ENCODE measurements around the gene IGFLR1. TPM values are rescaled to one million over a fixed set of nuclear protein-coding genes. Genes with fewer than 3 reads are reported as not detected.
"Not testable (repeated sequence)": the region's sequence is repeated elsewhere in the genome, so short reads cannot be mapped to it uniquely, and the experiment has no call there.

The IGFLR1 gene
- total RNA-seq, 1 donor from 2014 or later = 0.47 TPM

DNA sequence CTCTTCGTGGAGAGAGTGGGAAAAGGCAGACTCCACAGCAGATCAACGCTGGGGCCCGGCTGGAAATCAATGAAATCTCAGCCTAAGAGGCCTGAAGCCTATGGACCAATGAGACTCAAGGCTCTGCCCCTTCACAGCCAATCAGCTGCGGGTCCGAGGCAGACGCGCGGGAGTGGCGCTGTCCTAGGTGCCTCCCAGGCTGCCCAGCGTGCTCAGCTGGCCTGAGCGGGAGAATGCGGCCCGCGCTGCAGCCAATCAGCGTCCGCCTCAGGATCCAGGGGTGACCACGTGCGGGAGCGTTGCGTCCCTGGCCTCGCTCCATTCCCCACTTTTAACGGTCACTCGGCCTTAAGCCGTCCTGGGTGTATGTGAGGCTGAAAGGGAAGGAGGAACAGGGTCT is 38.0 kb downstream of the IGFLR1 start, which contains the start of gene ZBTB32:
TSS of gene ZBTB32 (plus strand) at position 341 of the 400 bp plus-strand sequence. CDS start 10,069 bp downstream, outside the sequence.
- DNase-seq = no peak

- DNase-seq = no peak
Observed at GRCh38 chr19:35703343-35703742, 38.9 kb downstream of the IGFLR1 start.

- peak; percentile 98 for DNase-seq
Observed at GRCh38 chr19:35702223-35703012, 39.8 kb downstream of the IGFLR1 start.

DNA sequence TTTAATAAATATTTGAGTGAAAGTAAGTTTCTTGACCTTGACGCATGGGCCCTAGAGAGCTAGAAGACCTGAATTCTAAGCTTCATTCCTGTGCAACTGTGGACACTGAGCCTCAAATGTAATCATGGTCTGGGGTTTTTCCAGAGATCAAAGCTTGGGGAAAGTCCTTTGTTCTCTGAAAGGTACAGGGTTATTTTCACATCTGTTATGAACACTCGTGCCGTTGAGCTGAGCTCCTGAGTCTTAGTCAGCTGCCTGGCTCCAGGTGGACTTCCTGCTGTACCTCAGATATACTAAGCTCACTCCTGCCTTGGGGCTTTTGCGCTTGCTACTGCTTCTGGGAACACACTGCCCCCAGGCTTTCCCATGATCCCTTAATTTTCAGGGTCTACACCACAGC is 45.4 kb downstream of the IGFLR1 start:
- no peak for DNase-seq

- DNase-seq = no peak
Observed at GRCh38 chr19:35695895-35696422, 46.3 kb downstream of the IGFLR1 start.

DNA sequence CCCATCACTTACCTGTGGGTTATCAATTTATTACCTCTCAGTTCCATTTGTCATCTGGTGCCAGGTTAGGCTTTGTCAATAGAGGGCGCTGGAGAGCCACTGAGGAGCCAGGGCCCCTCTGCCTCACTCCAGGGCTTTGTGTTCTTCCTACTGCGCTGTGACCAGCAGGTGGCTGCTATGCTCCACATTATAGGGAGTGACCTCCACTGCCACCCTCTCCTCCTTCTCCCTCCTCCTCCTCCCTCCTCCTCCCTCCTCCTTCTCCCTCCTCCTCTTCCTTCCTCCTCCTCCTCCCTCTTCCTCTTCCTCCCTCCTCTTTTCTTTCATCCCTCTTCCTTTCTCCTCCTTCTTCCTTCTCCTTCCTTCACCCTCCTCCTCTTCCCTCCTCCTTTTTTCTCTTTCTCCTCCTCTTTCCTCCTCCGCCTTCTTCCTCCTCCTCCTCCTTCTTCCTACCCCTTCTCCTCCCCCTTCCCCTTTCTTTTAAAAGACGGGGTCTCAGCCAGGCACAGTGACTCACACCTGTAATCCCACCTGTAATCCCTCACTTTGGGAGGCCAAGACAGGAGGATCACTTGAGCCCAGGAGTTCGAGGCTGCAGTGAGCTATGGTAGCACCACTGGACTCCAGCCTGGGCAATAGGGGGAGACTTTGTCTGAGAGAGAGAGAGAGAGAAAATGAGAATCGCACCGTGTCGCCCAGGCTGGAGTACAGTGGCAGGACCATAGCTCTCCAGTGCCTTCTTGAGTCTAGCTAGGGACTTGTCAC is 48.2 kb downstream of the IGFLR1 start:
- DNase-seq = peak; percentile 70

DNA sequence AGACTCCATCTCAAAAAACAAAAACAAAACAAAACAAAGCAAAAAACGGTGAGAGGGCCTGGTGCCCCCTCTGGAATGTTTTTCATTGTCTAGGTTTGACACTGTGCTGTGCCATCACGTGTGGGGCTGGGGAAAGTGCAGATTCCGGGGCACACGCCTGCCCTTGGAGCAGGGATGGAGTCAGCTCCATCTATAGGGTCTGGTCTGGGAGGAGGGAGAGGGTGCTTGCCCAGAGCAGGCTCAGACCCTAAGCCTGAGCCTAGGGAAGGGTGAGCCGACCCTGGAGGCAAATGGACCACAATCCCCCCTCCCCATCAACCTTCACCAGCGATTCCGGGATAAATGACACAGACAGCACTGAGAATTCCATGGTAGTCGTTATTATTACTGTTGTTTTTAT is 48.8 kb downstream of the IGFLR1 start:
- DNase-seq = no peak

GRCh38 chr19:35692010-35692409 is 50.2 kb downstream of the IGFLR1 start:
- DNase-seq = no peak

DNA sequence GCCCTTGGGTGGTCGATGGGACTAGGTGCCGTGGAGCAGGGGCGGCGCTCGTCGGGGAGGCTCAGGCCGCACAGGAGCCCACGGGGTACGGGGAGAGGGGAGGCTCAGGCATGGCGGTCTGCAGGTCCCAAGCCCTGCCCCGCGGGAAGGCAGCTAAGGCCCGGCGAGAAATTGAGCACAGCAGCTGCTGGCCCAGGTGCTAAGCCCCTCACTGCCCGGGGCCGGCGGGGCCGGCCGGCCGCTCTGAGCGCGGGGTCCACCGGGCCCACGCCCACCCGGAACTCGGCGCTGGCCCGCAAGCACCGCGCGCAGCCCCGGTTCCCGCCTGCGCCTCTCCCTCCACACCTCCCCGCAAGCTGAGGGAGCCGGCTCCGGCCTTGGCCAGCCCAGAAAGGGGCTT is 51.1 kb downstream of the IGFLR1 start:
- DNase-seq = not testable (repeated sequence)

- no peak for DNase-seq
Observed at GRCh38 chr19:35689836-35690235, 52.4 kb downstream of the IGFLR1 start.

Other genes starting within 250 kb of the IGFLR1 start
- 0.94 TPM for gene DMKN, start 228.8 kb downstream of the IGFLR1 start, total RNA-seq
- gene SBSN, start 214.1 kb downstream of the IGFLR1 start, total RNA-seq = not detected
- gene GAPDHS, start 209.0 kb downstream of the IGFLR1 start, total RNA-seq = not detected
- gene TMEM147, start 196.8 kb downstream of the IGFLR1 start, total RNA-seq = 37.4 TPM
- not detected for gene ATP4A, start 178.8 kb downstream of the IGFLR1 start, total RNA-seq
- gene PMIS2, start 156.3 kb downstream of the IGFLR1 start, total RNA-seq = not detected
- 6.4 TPM for gene HAUS5, start 129.7 kb downstream of the IGFLR1 start, total RNA-seq
- 16.7 TPM for gene RBM42, start 113.4 kb downstream of the IGFLR1 start, total RNA-seq
- gene ETV2, start 100.7 kb downstream of the IGFLR1 start, total RNA-seq = 1.1 TPM
- 119 TPM for gene COX6B1, start 94.1 kb downstream of the IGFLR1 start, total RNA-seq
- not detected for gene UPK1A, start 75.9 kb downstream of the IGFLR1 start, total RNA-seq
- gene ZBTB32, start 37.9 kb downstream of the IGFLR1 start, total RNA-seq = not detected
- 3.0 TPM for gene KMT2B, start 24.4 kb downstream of the IGFLR1 start, total RNA-seq
- gene U2AF1L4, start 3.0 kb upstream of the IGFLR1 start, total RNA-seq = 8.7 TPM
- 7.2 TPM for gene PSENEN, start 3.2 kb upstream of the IGFLR1 start, total RNA-seq
- 8.3 TPM for gene LIN37, start 6.1 kb upstream of the IGFLR1 start, total RNA-seq
- 0.31 TPM for gene HSPB6, start 14.6 kb upstream of the IGFLR1 start, total RNA-seq
- 1.9 TPM for gene PROSER3, start 15.7 kb upstream of the IGFLR1 start, total RNA-seq
- 85.5 TPM for gene ARHGAP33, start 33.1 kb upstream of the IGFLR1 start, total RNA-seq
- gene PRODH2, start 70.4 kb upstream of the IGFLR1 start, total RNA-seq = not detected
- 1.2 TPM for gene NPHS1, start 110.1 kb upstream of the IGFLR1 start, total RNA-seq
- gene KIRREL2, start 114.5 kb upstream of the IGFLR1 start, total RNA-seq = 0.94 TPM
- gene APLP1, start 126.1 kb upstream of the IGFLR1 start, total RNA-seq = 179 TPM
- gene NFKBID, start 158.1 kb upstream of the IGFLR1 start, total RNA-seq = 3.0 TPM
- gene HCST, start 160.1 kb upstream of the IGFLR1 start, total RNA-seq = not detected
- 3.1 TPM for gene TYROBP, start 165.8 kb upstream of the IGFLR1 start, total RNA-seq
- 10.5 TPM for gene LRFN3, start 193.9 kb upstream of the IGFLR1 start, total RNA-seq